ENCODE data around the gene LCNL1. TPM values are rescaled to one million over a fixed set of nuclear protein-coding genes. Genes with fewer than 3 reads are reported as not detected.

LCNL1 gene
- total and polyA plus RNA-seq, 4 donors, result 0.01 to 0.08 TPM; not detected in 2

GRCh38 chr9:136944519-136945332 lies 38.1 kb upstream of the LCNL1 start, which contains the start of the genes C8G and FBXW5:
Gene C8G, plus strand, starts transcription at chr9:136945243. Its CDS starts 78 bp downstream, at chr9:136945321.
Gene FBXW5, minus strand, starts transcription at chr9:136944738. Its CDS starts 655 bp downstream, at chr9:136944083.
- no peaks in the 10 kb centered on the region for H3K9me3 ChIP-seq (ENCODE audit: control insufficient read depth in 4 of 4, low read length in 3 of 4)
- H3K27me3 ChIP-seq (ENCODE audit: control insufficient read depth in 4 of 4, insufficient read depth in 4 of 4, low read length in 3 of 4), result no peaks in the 10 kb centered on the region
- peak; percentile 97 for DNase-seq (ENCODE audit: low spot score)
- peaks cover 17 to 74% (median 44%) of the 10 kb centered on the region in 4 donors for H3K4me1 ChIP-seq (ENCODE audit: control insufficient read depth in 4 of 4, insufficient read depth in 4 of 4, low read length in 3 of 4)
- peak within 1 kb of the TSS; percentile 75 to 91 (median 78) for H3K4me3 ChIP-seq (ENCODE audit: low read depth in 1 of 3, low read length in 3 of 3)
- WGBS, result 2% methylated on average over 74 of the region's 74 CpGs
- TF ChIP-seq ZBTB33 (IDR thresholded peaks at IDR 0.05) (no peak), JUND (IDR thresholded peaks at IDR 0.05) (no peak), GABPA (IDR thresholded peaks at IDR 0.05 in 1 of 2, conservative IDR thresholded peaks at IDR 0.05 in 1 of 2) (peak in 1 of 2 donors; percentile 55), RXRA (IDR thresholded peaks at IDR 0.05) (peak; percentile 88 to 91), FOXA2 (IDR thresholded peaks at IDR 0.05) (peak; percentile 40), RAD21 (IDR thresholded peaks at IDR 0.05) (peak; percentile 60 to 61), YY1 (IDR thresholded peaks at IDR 0.05) (peak; percentile 94), EGR1 (IDR thresholded peaks at IDR 0.05; ENCODE audit: low read depth in 2 of 2) (peak in 1 of 2 donors; percentile 73), ATF3 (IDR thresholded peaks at IDR 0.05) (no peak), SP1 (IDR thresholded peaks at IDR 0.05) (peak; percentile 98), CTCF (IDR thresholded peaks at IDR 0.05; ENCODE audit: low read depth, low read length, missing input control) (peak; percentile 99), FOXA1 (IDR thresholded peaks at IDR 0.05) (peak; percentile 54), HNF4A (conservative IDR thresholded peaks at IDR 0.05) (peak; percentile 96 to 98), MAX (IDR thresholded peaks at IDR 0.05) (peak; percentile 48), TAF1 (conservative IDR thresholded peaks at IDR 0.05) (peak; percentile 93), HNF4G (IDR thresholded peaks at IDR 0.05) (peak; percentile 92), REST (IDR thresholded peaks at IDR 0.05) (peak; percentile 90), NR2F2 (IDR thresholded peaks at IDR 0.05) (peak; percentile 49)
- H3K27ac ChIP-seq (ENCODE audit: low read depth in 1 of 2, low read length in 2 of 2), result peak within 1 kb of the TSS; percentile 86 to 95
- H3K9ac ChIP-seq (ENCODE audit: low read depth in 1 of 2, low read length in 2 of 2), result peak within 1 kb of the TSS; percentile 63 to 74
- H3K36me3 ChIP-seq (ENCODE audit: control insufficient read depth in 4 of 4, insufficient read depth in 3 of 4, low read depth in 1 of 4, low read length in 3 of 4), result peaks cover 0 to 14% (median 9%) of the 10 kb centered on the region in 4 donors
